Activated naive CD8-positive, alpha-beta T cell treated with anti-CD3 and anti-CD28 coated beads, Interleukin-2, amount 10 ng/mL, durations not matched to agents 7 days and 5 days (primary cell): ENCODE measurements around the gene SORCS3. TPM values are rescaled to one million over a fixed set of nuclear protein-coding genes. Genes with fewer than 3 reads are reported as not detected.

Experiments used
- ATAC-seq: fragments of 150-1000 bp; cut with Tn5 transposase; one replicate; pipeline ENCODE4 v1.10.0; 2021; ENCODE audit warnings: low read depth, moderate library complexity
- POLR2A ChIA-PET: fragments of 350-600 bp; sonication (Branson Sonifier 250); formaldehyde crosslinking; loops from one replicate; lab custom pipeline; 2021; ENCODE audit warnings: antibody characterized with exemption; lab: Charles Lee
- DNase-seq: peaks from one replicate; pipeline ENCODE4 v3.0.0; 2021
- H3K27ac Mint-ChIP-seq: one replicate; pipeline ENCODE4 v1.8.0; 2022; ENCODE audit warnings: mild to moderate bottlenecking, mixed read lengths
- H3K27me3 Mint-ChIP-seq: one replicate; pipeline ENCODE4 v1.8.0; 2022; ENCODE audit warnings: mild to moderate bottlenecking, moderate library complexity, mixed read lengths
- H3K36me3 Mint-ChIP-seq: one replicate; pipeline ENCODE4 v1.8.0; 2021; ENCODE audit warnings: mild to moderate bottlenecking, mixed read lengths
- H3K4me1 Mint-ChIP-seq: one replicate; pipeline ENCODE4 v1.8.0; 2021; ENCODE audit warnings: mixed read lengths
- H3K4me3 Mint-ChIP-seq: one replicate; pipeline ENCODE4 v1.8.0; 2022; ENCODE audit warnings: mild to moderate bottlenecking, moderate library complexity, mixed read lengths
- H3K9me3 Mint-ChIP-seq: one replicate; pipeline ENCODE4 v1.8.0; 2021; ENCODE audit warnings: mixed read lengths
- total RNA-seq, 2 experiments: library from RNA; stranded (reverse); gene quantifications; one replicate each; pipeline ENCODE4 v1.2.3, GENCODE V29; 2021

The SORCS3 gene
- total RNA-seq, 2 experiments from 2014 or later = not detected

DNA sequence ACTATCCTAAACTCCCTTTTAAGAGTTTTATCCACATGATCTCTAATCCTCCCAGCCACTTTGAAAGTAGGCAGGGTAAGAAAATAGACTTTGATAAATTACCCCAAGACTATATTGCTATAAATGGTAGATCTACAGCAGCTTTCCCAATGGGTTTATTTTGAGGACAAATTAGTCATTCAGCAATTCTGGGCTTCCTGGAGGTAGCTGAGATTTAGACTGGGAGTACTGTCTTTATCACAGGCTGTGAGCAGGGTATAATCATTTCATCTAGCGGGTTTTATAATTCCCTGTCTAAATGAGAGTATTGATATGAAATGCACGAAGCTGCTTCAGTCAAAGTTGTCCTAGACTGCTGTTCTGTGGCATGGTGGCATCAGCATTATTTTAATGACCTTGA, 279.4 kb downstream of the SORCS3 start:
- H3K4me3 Mint-ChIP-seq = no peak overlapping the region
- H3K9me3 Mint-ChIP-seq = no peaks in the 10 kb centered on the region
- DNase-seq (no peak), ATAC-seq (no peak)
- no peaks in the 10 kb centered on the region for H3K4me1 Mint-ChIP-seq
- no peak overlapping the region for H3K27ac Mint-ChIP-seq
- no peaks in the 10 kb centered on the region for H3K36me3 Mint-ChIP-seq
- H3K27me3 Mint-ChIP-seq = peaks cover 3% of the 10 kb centered on the region
- POLR2A ChIA-PET = no interaction called here

- H3K36me3 Mint-ChIP-seq = no peaks in the 10 kb centered on the region
- no peaks in the 10 kb centered on the region for H3K4me1 Mint-ChIP-seq
- no peak overlapping the region for H3K4me3 Mint-ChIP-seq
- no peak overlapping the region for H3K27ac Mint-ChIP-seq
- DNase-seq = no peak
- POLR2A ChIA-PET = no interaction called here
- no peak for ATAC-seq
- peaks cover 3% of the 10 kb centered on the region for H3K27me3 Mint-ChIP-seq
- H3K9me3 Mint-ChIP-seq = no peaks in the 10 kb centered on the region
Observed at GRCh38 chr10:104921763-104922162, 280.7 kb downstream of the SORCS3 start.

DNA sequence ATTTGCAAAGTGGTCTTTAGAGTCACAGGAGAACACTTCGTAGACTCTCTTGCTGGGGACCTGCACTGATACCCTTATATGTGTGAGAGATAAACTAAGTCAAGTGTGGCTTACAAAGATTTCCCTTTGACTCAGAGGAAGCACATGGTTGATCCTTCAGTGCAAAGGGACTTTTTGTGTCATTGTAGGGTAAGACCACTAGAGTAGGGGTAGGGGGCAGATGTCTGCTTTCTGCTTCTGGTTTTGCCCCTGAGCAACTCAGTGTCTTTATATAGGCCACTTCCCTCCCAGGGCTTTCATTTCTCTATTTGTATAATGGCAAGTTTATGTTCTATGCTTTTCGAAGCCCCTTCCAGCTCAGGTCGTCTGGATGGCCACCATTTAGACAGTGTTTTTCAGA, 281.7 kb downstream of the SORCS3 start:
- Mint-ChIP-seq H3K9me3 (no peaks in the 10 kb centered on the region), H3K36me3 (no peaks in the 10 kb centered on the region), H3K4me1 (no peaks in the 10 kb centered on the region), H3K4me3 (no peak overlapping the region), H3K27me3 (peaks cover 3% of the 10 kb centered on the region), H3K27ac (no peak overlapping the region)
- DNase-seq (no peak), ATAC-seq (no peak)
- POLR2A ChIA-PET = no interaction called here

DNA sequence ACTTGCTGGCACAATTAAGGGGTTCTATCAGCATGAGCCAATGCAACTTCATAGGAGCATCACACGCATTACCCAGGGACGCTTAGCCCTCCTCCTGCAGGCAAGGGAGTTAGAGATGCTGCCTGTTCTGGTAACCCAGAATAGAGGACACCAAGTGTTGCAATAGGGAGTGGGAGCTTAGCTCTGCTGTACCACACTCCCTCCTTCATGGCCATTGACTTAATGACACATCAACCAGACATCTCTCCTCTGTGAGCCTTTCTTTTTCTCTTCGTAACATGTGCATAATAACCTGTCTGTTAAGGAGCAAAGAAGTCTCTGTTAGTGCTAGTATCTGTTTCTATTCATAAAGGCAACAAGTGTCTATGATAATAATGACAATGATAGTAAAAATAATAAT, 282.4 kb downstream of the SORCS3 start:
- no peaks in the 10 kb centered on the region for H3K36me3 Mint-ChIP-seq
- no peak overlapping the region for H3K4me3 Mint-ChIP-seq
- no peak for DNase-seq
- peaks cover 3% of the 10 kb centered on the region for H3K27me3 Mint-ChIP-seq
- no peaks in the 10 kb centered on the region for H3K4me1 Mint-ChIP-seq
- no peaks in the 10 kb centered on the region for H3K9me3 Mint-ChIP-seq
- ATAC-seq = no peak
- no peak overlapping the region for H3K27ac Mint-ChIP-seq
- POLR2A ChIA-PET = no interaction called here

- no peaks in the 10 kb centered on the region for H3K36me3 Mint-ChIP-seq
- ATAC-seq = no peak
- peaks cover 3% of the 10 kb centered on the region for H3K27me3 Mint-ChIP-seq
- no peak overlapping the region for H3K27ac Mint-ChIP-seq
- no peak overlapping the region for H3K4me3 Mint-ChIP-seq
- no peak for DNase-seq
- POLR2A ChIA-PET = no interaction called here
- H3K9me3 Mint-ChIP-seq = no peaks in the 10 kb centered on the region
- no peaks in the 10 kb centered on the region for H3K4me1 Mint-ChIP-seq
Observed at GRCh38 chr10:104924101-104924795, 283.2 kb downstream of the SORCS3 start.

DNA sequence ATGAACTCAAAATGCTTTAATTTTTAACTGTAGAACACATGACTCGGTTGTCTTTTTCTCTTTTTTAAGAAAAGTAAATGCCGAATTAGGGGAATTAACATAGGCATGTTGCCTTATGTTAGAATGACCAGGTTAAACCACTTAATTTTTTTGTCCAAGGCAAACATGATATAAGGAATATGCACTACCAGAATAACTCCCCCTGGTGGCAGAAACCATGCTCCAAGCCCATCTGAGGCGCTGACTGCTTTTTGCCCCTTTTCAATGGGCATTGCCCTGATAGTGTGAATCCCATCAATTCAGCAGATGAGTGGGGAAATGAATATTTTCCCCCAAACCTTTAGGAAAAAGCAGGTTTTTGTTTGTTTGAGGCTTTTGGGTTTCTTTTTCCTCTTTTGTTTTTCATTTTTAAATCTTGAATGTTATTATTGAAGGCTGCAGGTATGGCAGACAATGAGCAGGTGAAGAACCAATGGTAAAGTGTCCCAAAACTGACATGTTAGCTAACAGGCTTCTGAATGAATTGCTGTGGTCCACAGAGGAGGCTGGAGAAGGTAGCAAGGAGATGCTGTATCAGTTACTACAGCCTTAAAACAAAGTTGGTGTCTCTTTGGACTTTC, 284.3 kb downstream of the SORCS3 start:
- DNase-seq (no peak), ATAC-seq (no peak)
- no peaks in the 10 kb centered on the region for H3K9me3 Mint-ChIP-seq
- POLR2A ChIA-PET = no interaction called here
- no peaks in the 10 kb centered on the region for H3K4me1 Mint-ChIP-seq
- H3K36me3 Mint-ChIP-seq = no peaks in the 10 kb centered on the region
- no peak overlapping the region for H3K4me3 Mint-ChIP-seq
- peaks cover 3% of the 10 kb centered on the region for H3K27me3 Mint-ChIP-seq
- H3K27ac Mint-ChIP-seq = no peak overlapping the region

DNA sequence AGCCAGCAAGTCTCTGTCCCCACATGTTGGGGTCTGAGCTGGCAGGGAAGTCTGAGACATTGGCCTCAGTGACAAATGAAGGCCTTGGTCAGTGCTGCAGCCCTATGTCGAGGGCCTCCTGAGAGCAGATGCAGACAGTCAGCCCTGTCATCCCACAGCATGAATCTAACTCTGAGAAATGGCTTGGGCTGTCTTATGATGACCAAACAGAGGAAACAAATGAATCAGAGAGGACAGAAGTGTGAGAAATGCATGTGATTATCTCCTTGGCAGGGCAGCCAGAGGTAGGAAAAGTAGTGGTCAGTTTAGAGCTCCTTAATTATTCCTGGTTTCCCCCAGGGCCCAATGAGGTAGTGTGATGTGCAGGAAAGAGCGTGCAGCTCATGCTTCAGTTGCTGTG, 287.6 kb downstream of the SORCS3 start:
- Mint-ChIP-seq H3K4me3 (no peak overlapping the region), H3K9me3 (no peaks in the 10 kb centered on the region), H3K27me3 (peaks cover 3% of the 10 kb centered on the region), H3K36me3 (no peaks in the 10 kb centered on the region), H3K27ac (no peak overlapping the region), H3K4me1 (no peaks in the 10 kb centered on the region)
- ATAC-seq = no peak
- no peak for DNase-seq
- POLR2A ChIA-PET = no interaction called here

DNA sequence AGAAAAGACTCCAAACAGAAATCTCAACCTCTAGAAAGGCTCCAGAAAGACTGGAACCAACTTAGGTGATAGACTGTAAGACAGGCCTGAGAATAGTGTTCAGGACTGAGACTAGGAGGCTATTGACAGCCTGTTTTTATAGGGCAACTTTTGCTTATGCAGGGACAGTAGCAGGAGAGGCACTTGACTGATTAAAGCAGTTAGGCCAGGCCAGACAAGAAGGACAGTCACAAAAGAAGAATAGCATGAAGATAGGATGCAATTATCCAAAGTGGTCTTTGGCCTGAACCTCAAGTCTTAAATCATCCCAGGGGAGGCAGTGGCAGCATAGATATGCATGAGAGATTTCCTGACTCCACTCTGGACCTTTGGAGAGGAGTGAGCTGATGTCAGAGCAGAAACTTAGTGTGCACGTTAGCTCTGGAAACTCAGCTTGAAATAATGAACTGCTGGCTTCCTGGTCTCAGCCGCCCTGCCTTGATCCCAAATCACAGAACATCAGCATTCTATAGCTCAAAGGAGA, 290.6 kb downstream of the SORCS3 start:
- Mint-ChIP-seq H3K9me3 (no peaks in the 10 kb centered on the region), H3K4me3 (no peak overlapping the region), H3K27me3 (no peaks in the 10 kb centered on the region), H3K36me3 (no peaks in the 10 kb centered on the region), H3K4me1 (peaks cover 3% of the 10 kb centered on the region), H3K27ac (no peak overlapping the region)
- DNase-seq = no peak
- no peak for ATAC-seq
- POLR2A ChIA-PET = no interaction called here

- H3K36me3 Mint-ChIP-seq = no peaks in the 10 kb centered on the region
- H3K4me1 Mint-ChIP-seq = peaks cover 3% of the 10 kb centered on the region
- H3K9me3 Mint-ChIP-seq = no peaks in the 10 kb centered on the region
- POLR2A ChIA-PET = no interaction called here
- no peak for DNase-seq
- no peaks in the 10 kb centered on the region for H3K27me3 Mint-ChIP-seq
- no peak for ATAC-seq
- H3K4me3 Mint-ChIP-seq = no peak overlapping the region
- H3K27ac Mint-ChIP-seq = no peak overlapping the region
Observed at GRCh38 chr10:104935656-104936055, 294.6 kb downstream of the SORCS3 start.

- no peaks in the 10 kb centered on the region for H3K36me3 Mint-ChIP-seq
- H3K4me3 Mint-ChIP-seq = no peak overlapping the region
- H3K27me3 Mint-ChIP-seq = no peaks in the 10 kb centered on the region
- no peak overlapping the region for H3K27ac Mint-ChIP-seq
- peaks cover 3% of the 10 kb centered on the region for H3K4me1 Mint-ChIP-seq
- ATAC-seq = no peak
- H3K9me3 Mint-ChIP-seq = no peaks in the 10 kb centered on the region
- POLR2A ChIA-PET = no interaction called here
- no peak for DNase-seq
Observed at GRCh38 chr10:104937567-104937966, 296.5 kb downstream of the SORCS3 start.

DNA sequence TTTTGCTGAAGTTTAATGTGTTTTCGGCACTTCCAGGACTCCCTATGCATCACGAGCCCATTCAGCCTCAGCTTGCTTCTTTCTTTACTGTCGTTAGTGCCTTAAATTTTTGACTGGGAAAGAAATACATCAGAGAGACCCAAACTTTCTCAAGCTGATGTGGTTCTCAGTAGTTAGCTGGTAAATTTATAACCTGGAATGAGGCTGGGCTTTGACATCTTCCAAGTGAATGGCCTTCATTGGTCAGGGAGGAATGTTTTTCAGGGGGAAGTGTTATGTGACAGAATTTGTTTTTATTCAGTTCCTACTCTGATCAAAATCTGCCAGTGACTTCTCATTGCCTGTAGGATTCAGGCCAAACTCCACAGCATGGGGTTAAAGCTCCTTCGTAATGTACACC, 296.9 kb downstream of the SORCS3 start:
- Mint-ChIP-seq H3K4me1 (peaks cover 3% of the 10 kb centered on the region), H3K27me3 (no peaks in the 10 kb centered on the region), H3K36me3 (no peaks in the 10 kb centered on the region), H3K4me3 (no peak overlapping the region), H3K27ac (no peak overlapping the region), H3K9me3 (no peaks in the 10 kb centered on the region)
- no peak for ATAC-seq
- DNase-seq = no peak
- POLR2A ChIA-PET = no interaction called here

- H3K27me3 Mint-ChIP-seq = no peaks in the 10 kb centered on the region
- DNase-seq (no peak), ATAC-seq (no peak)
- no peak overlapping the region for H3K27ac Mint-ChIP-seq
- H3K4me3 Mint-ChIP-seq = no peak overlapping the region
- H3K36me3 Mint-ChIP-seq = no peaks in the 10 kb centered on the region
- POLR2A ChIA-PET = no interaction called here
- H3K4me1 Mint-ChIP-seq = no peaks in the 10 kb centered on the region
- no peaks in the 10 kb centered on the region for H3K9me3 Mint-ChIP-seq
Observed at GRCh38 chr10:104941662-104942061, 300.6 kb downstream of the SORCS3 start.

DNA sequence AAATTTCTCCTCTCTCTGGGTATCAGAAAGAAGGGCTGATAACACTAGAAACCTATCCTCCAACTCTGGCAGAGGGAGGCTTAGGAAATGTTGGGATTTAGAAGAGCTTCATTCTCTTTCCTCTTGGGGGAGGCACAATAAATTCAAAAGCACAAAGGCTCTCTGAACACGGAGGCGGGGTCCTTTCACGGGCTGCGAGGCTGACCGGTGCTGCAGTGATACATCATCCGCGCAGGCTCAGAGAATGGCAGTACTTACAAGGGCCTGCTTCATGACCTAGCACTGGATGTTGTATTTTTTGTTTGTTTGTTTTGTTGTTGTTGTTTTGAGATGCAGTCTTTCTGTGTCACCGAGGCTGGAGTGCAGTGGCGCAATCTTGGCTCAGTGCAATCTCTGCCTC, 306.2 kb downstream of the SORCS3 start:
- ATAC-seq (no peak), DNase-seq (no peak)
- Mint-ChIP-seq H3K27ac (no peak overlapping the region), H3K27me3 (no peaks in the 10 kb centered on the region), H3K36me3 (no peaks in the 10 kb centered on the region), H3K4me3 (no peak overlapping the region), H3K4me1 (no peaks in the 10 kb centered on the region), H3K9me3 (peaks cover 1% of the 10 kb centered on the region)
- POLR2A ChIA-PET = no interaction called here

DNA sequence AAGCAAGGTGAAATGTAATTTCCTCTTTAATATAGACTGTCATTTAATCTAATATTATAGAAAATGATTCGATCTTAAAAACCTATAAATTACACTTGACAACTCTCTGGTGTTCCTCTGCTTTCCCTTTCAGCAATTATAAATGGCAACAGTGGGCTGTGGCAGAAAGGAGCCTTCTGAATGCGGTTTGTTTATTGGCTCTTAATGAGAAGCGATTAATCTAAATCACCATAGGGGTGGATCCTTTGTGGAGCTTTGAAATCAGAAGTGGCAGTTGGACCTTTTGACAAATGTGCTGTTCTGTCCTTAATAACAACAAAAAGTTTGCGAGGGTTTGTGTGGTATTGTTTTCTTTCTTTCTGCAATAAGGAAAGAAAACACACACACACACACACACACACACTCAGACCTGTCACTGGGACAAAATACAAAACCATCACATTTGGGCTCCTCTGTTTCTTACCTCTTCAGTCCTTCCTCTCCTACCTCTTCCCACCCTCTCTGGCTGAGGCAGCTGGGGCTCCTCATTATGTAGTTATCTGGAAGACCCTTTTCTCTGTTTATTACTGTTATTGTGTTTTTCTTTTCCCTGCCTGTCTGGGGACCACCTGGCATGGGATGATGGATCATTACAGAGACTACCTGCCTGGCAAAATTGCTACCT, 316.2 kb downstream of the SORCS3 start:
- H3K4me1 Mint-ChIP-seq = no peaks in the 10 kb centered on the region
- H3K4me3 Mint-ChIP-seq = no peak overlapping the region
- no peak for DNase-seq
- no peaks in the 10 kb centered on the region for H3K36me3 Mint-ChIP-seq
- H3K9me3 Mint-ChIP-seq = no peaks in the 10 kb centered on the region
- no peak for ATAC-seq
- POLR2A ChIA-PET = no interaction called here
- no peak overlapping the region for H3K27ac Mint-ChIP-seq
- H3K27me3 Mint-ChIP-seq = no peaks in the 10 kb centered on the region
